OCI-LY3 (cell line): Measurements from ENCODE around the gene HCST.

Experiments used
- EZH2phosphoT487 ChIP-seq: fragments of 200-600 bp; shearing (Covaris generic); IDR thresholded peaks from 2 replicates; pipeline ENCODE4 v1.6.1; 2018; ENCODE audit warnings: antibody characterized with exemption, mixed run types, low read depth
- TF ChIP-seq, protein P1 (sequence below): fragments of 200-600, 300-600 bp; sonication (generic); IDR thresholded peaks from 2 replicates; pipeline ENCODE4 v1.5.1; 2014; ENCODE audit warnings: antibody characterized with exemption, low read length, low read depth

DNA sequence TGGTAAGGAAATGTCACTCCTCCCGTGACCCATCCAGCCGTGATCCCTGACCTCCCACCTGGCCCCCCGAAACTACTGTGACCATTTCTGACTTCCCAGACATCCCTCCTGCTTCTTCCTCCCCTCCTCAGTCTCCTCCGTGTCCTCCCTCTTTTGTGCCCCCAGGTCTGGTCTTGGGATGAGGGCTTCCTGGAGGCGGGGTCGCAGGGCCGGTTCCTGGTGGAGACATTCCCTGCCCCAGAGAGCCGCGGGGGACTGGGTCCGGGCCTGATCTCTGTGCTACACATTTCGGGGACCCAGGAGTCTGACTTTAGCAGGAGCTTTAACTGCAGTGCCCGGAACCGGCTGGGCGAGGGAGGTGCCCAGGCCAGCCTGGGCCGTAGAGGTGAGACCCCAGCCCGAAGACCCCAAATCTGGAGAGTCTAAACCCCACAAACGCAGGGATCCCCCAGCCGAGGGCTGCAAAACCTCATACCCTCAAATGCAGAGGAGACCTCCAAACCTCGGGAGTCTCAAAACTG lies 40.6 kb upstream of the HCST start:
- TF ChIP-seq, protein P1, sequence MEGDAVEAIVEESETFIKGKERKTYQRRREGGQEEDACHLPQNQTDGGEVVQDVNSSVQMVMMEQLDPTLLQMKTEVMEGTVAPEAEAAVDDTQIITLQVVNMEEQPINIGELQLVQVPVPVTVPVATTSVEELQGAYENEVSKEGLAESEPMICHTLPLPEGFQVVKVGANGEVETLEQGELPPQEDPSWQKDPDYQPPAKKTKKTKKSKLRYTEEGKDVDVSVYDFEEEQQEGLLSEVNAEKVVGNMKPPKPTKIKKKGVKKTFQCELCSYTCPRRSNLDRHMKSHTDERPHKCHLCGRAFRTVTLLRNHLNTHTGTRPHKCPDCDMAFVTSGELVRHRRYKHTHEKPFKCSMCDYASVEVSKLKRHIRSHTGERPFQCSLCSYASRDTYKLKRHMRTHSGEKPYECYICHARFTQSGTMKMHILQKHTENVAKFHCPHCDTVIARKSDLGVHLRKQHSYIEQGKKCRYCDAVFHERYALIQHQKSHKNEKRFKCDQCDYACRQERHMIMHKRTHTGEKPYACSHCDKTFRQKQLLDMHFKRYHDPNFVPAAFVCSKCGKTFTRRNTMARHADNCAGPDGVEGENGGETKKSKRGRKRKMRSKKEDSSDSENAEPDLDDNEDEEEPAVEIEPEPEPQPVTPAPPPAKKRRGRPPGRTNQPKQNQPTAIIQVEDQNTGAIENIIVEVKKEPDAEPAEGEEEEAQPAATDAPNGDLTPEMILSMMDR, result no peak
- TF ChIP-seq EZH2phosphoT487, result no peak
